HL-60/S4 (cell line): ENCODE data around the gene CHST11.

Experiments
- in situ Hi-C: fragments of 300-500 bp; cut with MboI; formaldehyde crosslinking; loops from 2 replicates; pipeline ENCODE4 v1.14.3; 2022; ENCODE audit warnings: low sequenced_read_pairs

The CHST11 gene

DNA sequence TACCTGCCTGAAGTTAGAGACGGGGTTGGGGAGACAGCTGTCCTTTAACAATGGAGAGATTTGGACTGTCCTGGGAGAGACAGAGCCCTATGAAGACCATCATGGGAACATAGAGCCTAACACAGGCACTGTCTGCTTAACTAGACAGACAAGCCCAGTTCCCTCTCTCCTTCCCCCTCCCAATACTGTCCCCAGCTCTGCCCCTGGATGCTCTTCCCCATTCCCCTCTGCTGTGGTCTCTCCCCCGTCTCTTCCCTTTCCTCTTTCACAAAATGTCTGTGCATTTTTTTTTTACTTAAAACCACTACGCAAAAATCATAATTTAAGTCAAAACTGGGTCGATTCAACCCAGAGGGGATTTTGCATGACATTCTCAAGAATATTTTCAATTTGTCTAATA lies 232.9 kb downstream of the CHST11 start:
- in situ Hi-C loops = no loop called here

DNA sequence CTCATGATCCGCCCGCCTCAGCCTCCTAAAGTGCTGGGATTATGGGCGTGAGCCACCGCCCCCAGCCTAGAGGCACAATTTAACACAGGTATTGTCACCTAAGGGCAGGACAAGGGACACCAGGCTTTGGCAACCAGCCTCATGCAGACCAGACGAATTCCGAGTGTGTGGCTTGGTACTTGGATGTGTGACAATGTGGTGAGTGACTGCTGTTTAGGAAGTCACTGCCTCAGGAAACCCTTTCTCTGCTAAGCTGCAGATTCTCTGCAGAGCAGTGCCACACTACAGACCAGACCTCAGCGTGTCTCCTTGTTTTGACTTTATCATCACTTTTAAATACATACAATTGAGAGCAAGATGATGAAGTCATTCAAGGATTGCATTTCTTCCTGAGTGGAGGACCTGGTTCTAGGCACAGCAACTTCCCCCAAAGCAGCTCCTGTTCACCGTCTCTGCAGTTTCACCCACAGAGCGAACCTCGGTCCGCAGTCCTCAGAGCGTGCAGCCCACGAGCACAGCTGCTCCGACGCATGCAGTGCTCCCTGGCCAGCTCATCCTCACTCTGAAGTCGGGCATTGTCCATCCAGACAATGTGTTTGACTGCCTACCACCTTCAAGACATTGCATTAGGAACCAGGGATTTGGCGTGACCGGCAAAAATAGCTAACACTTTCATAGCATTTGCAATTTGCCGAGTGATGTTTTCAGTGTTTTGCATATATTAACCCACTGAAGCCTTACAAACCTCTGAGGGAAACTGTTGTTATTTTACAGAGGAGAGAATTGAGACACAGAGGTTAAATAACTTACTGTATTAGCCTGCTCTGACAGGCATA lies 235.2 kb downstream of the CHST11 start:
- in situ Hi-C loops = no loop called here

DNA sequence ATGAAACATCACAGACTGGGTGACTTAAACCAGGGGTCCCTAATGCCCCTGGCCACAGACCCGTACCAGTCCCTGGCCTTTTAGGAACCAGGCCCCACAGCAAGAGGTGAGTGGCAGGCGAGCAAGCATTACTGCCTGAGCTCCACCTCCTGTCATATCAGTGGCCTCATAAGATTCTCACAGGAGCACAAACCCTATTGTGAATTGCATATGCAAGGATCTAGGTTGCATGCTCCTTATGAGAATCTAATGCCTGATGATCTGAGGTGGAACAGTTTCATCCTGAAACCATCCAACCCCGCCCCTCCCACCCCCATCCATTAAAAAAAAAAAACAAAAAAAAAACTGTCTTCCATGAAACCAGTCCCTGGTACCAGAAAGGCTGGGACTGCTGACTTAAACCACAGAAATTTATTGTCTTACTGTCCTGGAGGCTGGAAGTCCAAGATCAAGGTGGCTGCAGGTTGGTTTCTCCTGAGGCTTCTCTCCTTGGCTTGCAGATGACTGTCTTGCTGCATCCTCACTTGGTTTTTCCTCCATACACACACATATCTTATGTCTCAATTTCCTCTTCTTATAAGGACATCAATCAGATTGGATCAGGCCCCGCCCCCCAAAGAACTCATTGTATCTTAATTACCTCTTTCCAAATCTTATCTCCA lies 235.9 kb downstream of the CHST11 start:
- in situ Hi-C loops = no loop called here

DNA sequence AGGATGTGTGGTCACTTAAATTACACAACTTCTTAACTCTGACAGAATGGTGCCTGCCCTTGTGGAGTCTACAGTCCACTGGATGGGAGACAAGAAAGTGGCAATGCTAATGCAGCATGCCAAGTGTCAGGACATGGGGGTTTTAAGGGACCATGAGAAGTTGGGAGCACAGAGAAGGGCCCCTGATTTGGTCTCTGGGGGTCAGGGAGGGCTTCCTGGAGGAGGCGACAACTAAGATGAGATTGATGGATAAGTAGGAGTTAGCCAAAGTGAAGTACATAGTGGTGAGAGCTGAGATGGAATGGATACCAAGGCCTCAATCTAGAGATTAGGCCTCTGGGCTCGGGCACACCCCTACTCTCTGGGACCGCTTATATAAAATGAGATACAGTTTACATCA lies 236.7 kb downstream of the CHST11 start:
- in situ Hi-C loops = no loop called here

DNA sequence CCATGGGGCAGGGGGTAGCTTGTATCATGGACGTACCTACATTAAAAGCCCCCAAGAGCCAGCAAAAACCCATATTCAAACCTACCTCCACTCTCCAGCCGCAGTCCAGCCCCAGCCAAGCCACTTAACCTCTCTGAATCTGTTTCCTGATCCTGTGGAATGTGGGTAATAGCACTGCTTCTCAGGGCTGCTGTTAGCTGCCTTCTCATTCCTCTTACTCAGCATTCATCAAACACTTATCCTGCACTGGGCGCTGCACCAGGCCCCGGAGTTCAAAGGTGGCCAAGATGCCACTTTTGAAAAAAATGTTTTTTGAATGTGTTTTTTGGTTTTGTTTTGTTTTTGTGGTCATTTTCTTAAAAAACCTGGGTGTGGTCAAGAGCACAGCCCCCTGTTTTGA lies 237.4 kb downstream of the CHST11 start:
- in situ Hi-C loops = no loop called here

- in situ Hi-C loops = no loop called here
Observed at GRCh38 chr12:104694711-104695110, 238.0 kb downstream of the CHST11 start.

DNA sequence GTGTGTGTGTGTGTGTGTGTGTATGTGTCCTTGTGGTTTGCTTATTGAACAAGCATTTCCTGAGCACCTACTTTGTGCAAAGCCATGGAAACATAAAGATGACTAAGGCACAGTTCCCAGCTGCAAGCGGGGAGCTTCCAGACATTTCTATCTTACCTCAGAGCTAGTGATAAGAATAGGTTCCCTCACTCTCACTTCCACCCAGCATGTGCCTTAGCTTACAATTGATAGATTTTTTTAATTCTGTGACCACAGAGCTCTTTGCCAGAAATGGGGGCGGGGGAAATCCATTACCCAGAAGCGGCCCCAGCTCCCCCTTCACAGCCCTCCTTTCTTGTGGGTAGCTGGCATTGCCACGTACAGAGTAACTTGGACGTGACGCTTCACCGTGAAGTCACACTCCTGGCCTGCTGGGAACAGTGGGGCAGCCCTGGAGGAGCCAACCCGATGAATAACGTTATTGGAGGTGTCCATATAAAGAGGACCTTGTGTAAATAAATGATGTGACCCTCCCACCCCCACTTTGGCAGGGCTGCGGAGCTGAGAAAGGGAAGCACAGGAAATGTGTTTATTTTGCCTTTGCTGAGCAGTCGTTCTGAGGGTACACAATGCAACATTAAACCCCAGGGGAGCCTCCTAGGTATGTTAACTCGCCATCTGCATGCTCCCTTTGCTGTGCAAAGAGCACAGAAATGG lies 238.9 kb downstream of the CHST11 start:
- in situ Hi-C loops = no loop called here

DNA sequence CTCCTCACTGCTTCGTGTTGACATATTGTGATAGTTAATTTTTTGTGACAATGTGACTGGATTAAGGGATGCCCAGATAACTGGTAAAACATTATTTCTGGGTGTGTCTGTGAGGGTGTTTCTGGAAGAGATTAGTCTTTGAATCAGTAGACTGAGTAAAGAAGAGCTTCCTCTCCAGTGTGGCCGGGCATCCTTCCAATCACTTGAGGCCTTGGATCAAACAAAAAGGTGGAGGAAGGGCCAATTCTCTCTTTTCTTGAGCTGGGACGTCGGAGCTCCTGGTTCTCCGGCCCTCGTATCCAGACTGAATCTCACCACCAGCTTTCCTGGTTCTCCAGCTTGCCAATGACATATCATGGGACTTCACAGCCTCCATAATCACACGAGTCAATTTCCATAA lies 240.4 kb downstream of the CHST11 start:
- in situ Hi-C loops = no loop called here

GRCh38 chr12:104698871-104699270 lies 242.1 kb downstream of the CHST11 start:
- in situ Hi-C loops = no loop called here

GRCh38 chr12:104699489-104700190 lies 242.9 kb downstream of the CHST11 start:
- in situ Hi-C loops = no loop called here

DNA sequence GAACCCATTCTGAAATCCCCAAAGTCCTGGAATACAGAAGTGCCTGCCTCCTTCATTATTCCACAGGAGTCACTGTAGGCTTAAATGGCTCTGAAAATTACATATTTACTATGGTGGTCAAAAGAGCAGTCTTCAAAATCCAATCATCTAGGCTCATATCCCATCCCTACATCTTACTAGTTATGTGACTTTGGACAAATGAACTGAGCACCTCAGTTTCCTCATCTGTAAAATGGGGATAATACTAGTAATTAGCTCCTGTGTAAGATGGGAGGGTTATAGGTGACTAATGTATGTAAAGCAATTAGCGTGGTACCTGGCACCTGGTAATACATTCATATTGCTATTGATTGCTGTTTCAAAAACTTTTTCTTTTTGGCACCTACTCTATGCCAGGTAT lies 243.6 kb downstream of the CHST11 start:
- in situ Hi-C loops = no loop called here

DNA sequence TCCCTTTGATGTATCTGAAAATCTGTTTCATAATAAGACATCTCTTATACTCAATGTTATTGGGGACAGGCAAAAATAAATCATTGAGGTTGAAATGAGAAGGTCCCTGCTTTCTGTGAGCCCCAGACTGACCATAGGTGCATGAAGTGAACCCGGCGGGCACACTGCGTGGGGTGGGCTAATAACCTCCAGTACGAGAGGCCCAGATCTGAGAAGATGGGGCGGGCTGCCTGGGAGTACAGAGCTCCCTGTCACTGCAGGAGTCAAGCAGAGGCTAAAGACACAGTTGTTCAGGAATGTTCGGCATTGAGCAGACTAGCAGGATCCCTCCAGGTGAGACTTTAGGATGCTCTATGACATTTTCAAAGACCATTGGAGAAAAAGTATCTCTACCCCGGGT lies 244.6 kb downstream of the CHST11 start:
- in situ Hi-C loops = no loop called here

- in situ Hi-C loops = no loop called here
Observed at GRCh38 chr12:104701756-104702155, 245.0 kb downstream of the CHST11 start.

GRCh38 chr12:104702565-104703139 lies 245.9 kb downstream of the CHST11 start:
- in situ Hi-C loops = no loop called here

DNA sequence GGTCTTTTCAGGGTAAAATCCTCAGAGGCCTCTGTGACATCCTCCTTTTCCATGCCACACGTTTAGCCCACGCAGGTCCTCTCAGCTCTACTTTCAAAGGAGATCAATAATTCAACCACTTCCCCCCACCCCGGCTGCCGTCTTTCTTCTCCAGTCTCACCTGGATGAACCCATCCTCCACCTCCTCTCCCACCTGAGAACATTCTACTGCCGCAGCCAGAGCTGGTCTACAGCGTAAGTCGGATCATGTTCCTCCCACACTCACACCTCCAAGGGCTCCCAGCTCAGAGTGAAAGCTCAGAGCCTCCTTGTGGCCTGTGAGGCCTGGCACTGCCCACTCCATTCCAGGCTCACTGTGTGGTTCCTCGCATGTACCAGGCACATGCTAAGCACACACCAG lies 246.6 kb downstream of the CHST11 start:
- in situ Hi-C loops = no loop called here

DNA sequence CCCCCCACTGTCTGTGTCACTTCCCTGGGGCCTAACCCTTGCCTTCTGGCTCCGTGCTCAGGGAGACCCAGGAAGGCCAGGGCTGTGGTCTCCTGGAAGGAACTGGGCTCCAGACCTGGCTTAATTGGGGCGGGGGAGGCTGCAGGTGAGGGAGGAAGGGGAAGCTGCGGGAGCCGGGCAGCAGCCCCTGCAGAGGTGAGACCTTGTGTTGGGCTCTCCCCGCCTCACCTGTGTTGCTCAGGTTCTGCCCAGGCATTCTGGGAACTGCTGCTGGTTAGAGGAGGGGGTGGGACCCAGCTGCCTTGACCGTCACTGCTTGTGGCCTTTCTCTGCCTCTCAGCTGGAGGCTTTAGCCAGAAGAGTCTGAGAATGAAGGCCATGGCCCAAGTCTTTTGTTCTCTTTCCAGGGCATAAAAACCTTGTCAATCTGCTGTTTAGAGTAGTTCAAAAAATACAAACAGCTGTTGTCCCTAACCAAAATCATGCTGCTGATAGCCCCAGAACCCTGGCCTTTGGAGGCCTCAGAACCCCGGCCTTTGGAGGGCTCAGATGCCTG lies 247.6 kb downstream of the CHST11 start:
- in situ Hi-C loops = no loop called here

DNA sequence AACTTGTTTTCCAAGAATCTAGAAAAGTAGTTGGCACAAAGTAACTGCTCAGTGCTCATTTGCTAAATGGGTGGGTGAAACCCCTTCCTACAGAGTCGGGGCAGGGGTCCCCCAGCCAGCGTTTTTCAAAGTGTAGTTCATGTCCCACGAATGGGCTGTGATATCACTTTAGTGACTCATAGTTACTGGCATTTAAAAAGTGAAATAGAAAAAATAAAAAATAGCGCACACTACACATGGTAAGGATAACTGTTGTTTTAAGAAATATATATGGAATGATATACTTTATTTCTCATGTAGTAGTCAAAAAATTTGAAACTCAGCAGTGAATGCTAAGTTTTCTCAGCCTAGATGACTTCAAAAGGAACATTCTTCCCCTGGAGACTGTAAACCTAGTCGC lies 250.4 kb downstream of the CHST11 start:
- in situ Hi-C loops = no loop called here

GRCh38 chr12:104707794-104708558 lies 251.2 kb downstream of the CHST11 start:
- in situ Hi-C loops = no loop called here

DNA sequence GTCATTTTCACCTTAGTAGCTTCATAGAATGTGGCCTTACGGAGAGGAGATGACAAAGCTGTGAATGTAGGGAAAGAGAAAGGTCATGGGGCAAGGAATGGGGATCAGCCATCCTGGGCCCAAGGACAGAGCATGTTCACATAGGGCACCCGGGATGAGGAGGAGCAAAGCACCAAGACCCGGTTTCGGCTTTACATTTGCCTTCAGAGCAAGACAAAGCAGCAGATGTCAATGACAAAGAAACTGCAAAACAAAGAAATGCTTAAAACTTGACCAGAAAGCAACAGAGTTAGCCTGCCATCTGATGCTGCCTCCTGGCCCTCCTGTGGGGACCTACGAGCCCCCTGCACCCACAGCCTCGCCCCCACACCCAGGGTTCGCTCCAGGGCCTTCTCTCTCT lies 252.1 kb downstream of the CHST11 start:
- in situ Hi-C loops = no loop called here
